GM19397 (cell line): ENCODE data around the gene TMEM270.
A peak's percentile ranks its signal among the peaks of the same experiment; 100 is the strongest.
"Not testable (repeated sequence)": the region's sequence is repeated elsewhere in the genome, so short reads cannot be mapped to it uniquely, and the experiment has no call there.

Experiments used
- ATAC-seq: cut with Tn5 transposase; IDR thresholded peaks from one replicate; pipeline ENCODE4 v1.9.1; 2021; ENCODE audit warnings: mild to moderate bottlenecking, moderate library complexity; ENCODE audit not compliant: unreplicated experiment

TMEM270 gene

GRCh38 chr7:73831834-73832651, 28.9 kb upstream of the TMEM270 start:
- no peak for ATAC-seq

GRCh38 chr7:73832806-73833205, 28.2 kb upstream of the TMEM270 start:
- ATAC-seq, result no peak

GRCh38 chr7:73833251-73833919, 27.6 kb upstream of the TMEM270 start:
- ATAC-seq, result no peak

- ATAC-seq, result no peak
Measured at GRCh38 chr7:73834626-73835191, 26.2 kb upstream of the TMEM270 start.

- not testable (repeated sequence) for ATAC-seq
Measured at GRCh38 chr7:73837167-73837566, 23.8 kb upstream of the TMEM270 start.

- no peak for ATAC-seq
Measured at GRCh38 chr7:73838642-73839041, 22.3 kb upstream of the TMEM270 start.

- ATAC-seq, result no peak
Measured at GRCh38 chr7:73839290-73839689, 21.7 kb upstream of the TMEM270 start.

GRCh38 chr7:73839743-73840714, 20.9 kb upstream of the TMEM270 start:
- ATAC-seq, result no peak

- ATAC-seq, result no peak
Measured at GRCh38 chr7:73840715-73841379, 20.1 kb upstream of the TMEM270 start.

- no peak for ATAC-seq
Measured at GRCh38 chr7:73841689-73842066, 19.3 kb upstream of the TMEM270 start.

GRCh38 chr7:73842067-73842976, 18.6 kb upstream of the TMEM270 start, which contains the start of gene METTL27:
Gene METTL27, minus strand, starts transcription at chr7:73842516. Its CDS starts 376 bp downstream, at chr7:73842140.
- peak; percentile 89 for ATAC-seq

- ATAC-seq, result no peak
Measured at GRCh38 chr7:73844131-73844547, 16.8 kb upstream of the TMEM270 start.

- ATAC-seq, result no peak
Measured at GRCh38 chr7:73844848-73845460, 16.0 kb upstream of the TMEM270 start.

GRCh38 chr7:73845701-73846195, 15.2 kb upstream of the TMEM270 start:
- not testable (repeated sequence) for ATAC-seq

- ATAC-seq, result no peak
Measured at GRCh38 chr7:73847941-73848723, 12.8 kb upstream of the TMEM270 start.

GRCh38 chr7:73850781-73851207, 10.2 kb upstream of the TMEM270 start:
- no peak for ATAC-seq
